HepG2 (cell line): ENCODE measurements around the gene TSACC. TPM values are rescaled to one million over a fixed set of nuclear protein-coding genes. Genes with fewer than 3 reads are reported as not detected.
A peak's percentile ranks its signal among the peaks of the same experiment; 100 is the strongest.

Experiments used
- ATF7-NPFF ChIP-seq: sonication (generic); formaldehyde crosslinking; IDR thresholded peaks from 2 replicates; pipeline ENCODE4 v1.8.1; 2023; ENCODE audit warnings: mild to moderate bottlenecking, low read depth, missing genetic modification reagents, moderate library complexity
- IKZF4 ChIP-seq: sonication (generic); formaldehyde crosslinking; IDR thresholded peaks from 2 replicates; pipeline ENCODE4 v1.5.1; 2020; ENCODE audit warnings: borderline replicate concordance, mild to moderate bottlenecking, low read depth, missing genetic modification reagents; ENCODE audit errors: not compliant biosample characterization
- JUN ChIP-seq: sonication (generic); formaldehyde crosslinking; IDR thresholded peaks from 2 replicates; pipeline ENCODE4 v1.4.0; 2020; ENCODE audit warnings: mild to moderate bottlenecking, missing genetic modification reagents
- KAT8 ChIP-seq: IDR thresholded peaks from 2 replicates; pipeline ENCODE4 v1.6.1; 2016; ENCODE audit warnings: missing genetic modification reagents, missing compliant biosample characterization
- MXD3 ChIP-seq: IDR thresholded peaks from 2 replicates; pipeline ENCODE4 v1.6.1; 2016; ENCODE audit warnings: mild to moderate bottlenecking, missing biosample characterization, missing genetic modification reagents
- RXRB ChIP-seq: IDR thresholded peaks from 2 replicates; pipeline ENCODE4 v1.6.1; 2016; ENCODE audit warnings: borderline replicate concordance, missing genetic modification reagents, missing compliant biosample characterization
- SPEN ChIP-seq: sonication (generic); formaldehyde crosslinking; IDR thresholded peaks from 2 replicates; pipeline ENCODE4 v1.5.1; 2020; ENCODE audit warnings: low read depth, mild to moderate bottlenecking, missing genetic modification reagents
- TFE3 ChIP-seq: IDR thresholded peaks from 2 replicates; pipeline ENCODE4 v1.6.1; 2016
- TMF1 ChIP-seq: sonication (generic); formaldehyde crosslinking; IDR thresholded peaks from 2 replicates; pipeline ENCODE4 v1.8.1; 2022; ENCODE audit warnings: low read depth, missing genetic modification reagents
- ZFP36 ChIP-seq: fragments of 150-350 bp; IDR thresholded peaks from 2 replicates; pipeline ENCODE4 v1.6.1; 2018; ENCODE audit warnings: borderline replicate concordance, low read length, low read depth; ENCODE audit not compliant: partially characterized antibody
- ZKSCAN8 ChIP-seq: IDR thresholded peaks from 2 replicates; pipeline ENCODE4 v1.6.1; 2016; ENCODE audit warnings: borderline replicate concordance, missing genetic modification reagents, missing compliant biosample characterization
- ZMYM2 ChIP-seq: sonication (generic); formaldehyde crosslinking; IDR thresholded peaks from 2 replicates; pipeline ENCODE4 v1.8.0; 2022; ENCODE audit warnings: mild to moderate bottlenecking, missing genetic modification reagents
- ZNF337 ChIP-seq: sonication (generic); formaldehyde crosslinking; IDR thresholded peaks from 2 replicates; pipeline ENCODE4 v1.5.1; 2020; ENCODE audit warnings: missing genetic modification reagents, low read depth, mild to moderate bottlenecking, borderline replicate concordance
- ZNF468 ChIP-seq: sonication (generic); formaldehyde crosslinking; IDR thresholded peaks from 2 replicates; pipeline ENCODE4 v1.8.0; 2022; ENCODE audit warnings: mild to moderate bottlenecking, moderate library complexity, missing genetic modification reagents
- ZNF558 ChIP-seq: sonication (generic); formaldehyde crosslinking; IDR thresholded peaks from 2 replicates; pipeline ENCODE4 v1.9.0; 2022; ENCODE audit warnings: mild to moderate bottlenecking, missing genetic modification reagents, borderline replicate concordance
- ZNF562 ChIP-seq: sonication (generic); formaldehyde crosslinking; IDR thresholded peaks from 2 replicates; pipeline ENCODE4 v1.8.0; 2022; ENCODE audit warnings: missing genetic modification reagents, borderline replicate concordance
- ZNF569 ChIP-seq: sonication (generic); formaldehyde crosslinking; IDR thresholded peaks from 2 replicates; pipeline ENCODE4 v1.5.0; 2020; ENCODE audit warnings: mild to moderate bottlenecking, missing genetic modification reagents, moderate library complexity, borderline replicate concordance
- ZNF598 ChIP-seq: sonication (generic); formaldehyde crosslinking; IDR thresholded peaks from 2 replicates; pipeline ENCODE4 v1.5.1; 2020; ENCODE audit warnings: mild to moderate bottlenecking, missing genetic modification reagents, borderline replicate concordance
- ZNF772 ChIP-seq: sonication (generic); formaldehyde crosslinking; IDR thresholded peaks from 2 replicates; pipeline ENCODE4 v1.5.0; 2020; ENCODE audit warnings: mild to moderate bottlenecking, missing genetic modification reagents
- ZNF790 ChIP-seq: sonication (generic); formaldehyde crosslinking; IDR thresholded peaks from 2 replicates; pipeline ENCODE4 v1.8.0; 2022; ENCODE audit warnings: missing genetic modification reagents, mild to moderate bottlenecking, borderline replicate concordance
- ZSCAN22 ChIP-seq: sonication (generic); formaldehyde crosslinking; IDR thresholded peaks from 2 replicates; pipeline ENCODE4 v1.4.0; 2020; ENCODE audit warnings: mild to moderate bottlenecking, missing genetic modification reagents
- polyA plus RNA-seq, 8 experiments: library from polyadenylated mRNA; depleted of rRNA in 3 of 8; stranded (reverse) in 7 of 8; unstranded in 1 of 8; fragments of >200 nt; fragmentation: Illumina TruSeq in 4 of 8; extraction: Trizol in 4 of 8; gene quantifications; 2 replicates each; pipeline versions ENCODE4 v1.2.1 to v1.2.3, GENCODE V29; 2011 to 2016; ENCODE audit warnings: low read depth in 4 of 8, missing spikeins in 1 of 8, mixed read lengths in 1 of 8; ENCODE audit not compliant: insufficient read depth in 1 of 8
- total RNA-seq, 5 experiments: library from RNA; depleted of rRNA; stranded (reverse); fragments of >200 nt; fragmentation: Illumina TruSeq; extraction: Trizol; gene quantifications; 2 replicates each; pipeline ENCODE4 v1.2.3, GENCODE V29; 2016; ENCODE audit warnings: low read depth in 1 of 5
- TF ChIP-seq, protein P1 (sequence below): sonication (generic); formaldehyde crosslinking; conservative IDR thresholded peaks from 2 replicates; pipeline ENCODE4 v1.4.0; 2020; ENCODE audit warnings: mild to moderate bottlenecking, missing genetic modification reagents, moderate library complexity
- TF ChIP-seq, protein P2 (sequence below): IDR thresholded peaks from 2 replicates; pipeline ENCODE4 v1.6.1; 2016; ENCODE audit warnings: low read depth, control low read depth

Gene TSACC
- total and polyA plus RNA-seq, 2 of the 13 experiments (the other 11 are each of a cell fraction or from before 2014, with no cell fraction given) = 1.5 to 2.6 TPM

GRCh38 chr1:156372265-156372586 lies 33.9 kb downstream of the TSACC start (continued):
- TF ChIP-seq ZNF558 (CRISPR knock-in tag) = no peak
- peak; percentile 7 for TF ChIP-seq IKZF4
- TF ChIP-seq ZNF562 (CRISPR knock-in tag) = no peak
- no peak for TF ChIP-seq ZFP36
- TF ChIP-seq TMF1 = no peak
- no peak for TF ChIP-seq ZSCAN22 (CRISPR knock-in tag)
- TF ChIP-seq ZNF569 (CRISPR knock-in tag) = no peak
- TF ChIP-seq ZNF337 (CRISPR knock-in tag) = no peak
- peak; percentile 15; the same call in 1 of the 2 replicates for TF ChIP-seq JUN
- TF ChIP-seq, protein P1, sequence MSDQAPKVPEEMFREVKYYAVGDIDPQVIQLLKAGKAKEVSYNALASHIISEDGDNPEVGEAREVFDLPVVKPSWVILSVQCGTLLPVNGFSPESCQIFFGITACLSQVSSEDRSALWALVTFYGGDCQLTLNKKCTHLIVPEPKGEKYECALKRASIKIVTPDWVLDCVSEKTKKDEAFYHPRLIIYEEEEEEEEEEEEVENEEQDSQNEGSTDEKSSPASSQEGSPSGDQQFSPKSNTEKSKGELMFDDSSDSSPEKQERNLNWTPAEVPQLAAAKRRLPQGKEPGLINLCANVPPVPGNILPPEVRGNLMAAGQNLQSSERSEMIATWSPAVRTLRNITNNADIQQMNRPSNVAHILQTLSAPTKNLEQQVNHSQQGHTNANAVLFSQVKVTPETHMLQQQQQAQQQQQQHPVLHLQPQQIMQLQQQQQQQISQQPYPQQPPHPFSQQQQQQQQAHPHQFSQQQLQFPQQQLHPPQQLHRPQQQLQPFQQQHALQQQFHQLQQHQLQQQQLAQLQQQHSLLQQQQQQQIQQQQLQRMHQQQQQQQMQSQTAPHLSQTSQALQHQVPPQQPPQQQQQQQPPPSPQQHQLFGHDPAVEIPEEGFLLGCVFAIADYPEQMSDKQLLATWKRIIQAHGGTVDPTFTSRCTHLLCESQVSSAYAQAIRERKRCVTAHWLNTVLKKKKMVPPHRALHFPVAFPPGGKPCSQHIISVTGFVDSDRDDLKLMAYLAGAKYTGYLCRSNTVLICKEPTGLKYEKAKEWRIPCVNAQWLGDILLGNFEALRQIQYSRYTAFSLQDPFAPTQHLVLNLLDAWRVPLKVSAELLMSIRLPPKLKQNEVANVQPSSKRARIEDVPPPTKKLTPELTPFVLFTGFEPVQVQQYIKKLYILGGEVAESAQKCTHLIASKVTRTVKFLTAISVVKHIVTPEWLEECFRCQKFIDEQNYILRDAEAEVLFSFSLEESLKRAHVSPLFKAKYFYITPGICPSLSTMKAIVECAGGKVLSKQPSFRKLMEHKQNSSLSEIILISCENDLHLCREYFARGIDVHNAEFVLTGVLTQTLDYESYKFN (CRISPR knock-in tag) = no peak
- no peak for TF ChIP-seq RXRB (CRISPR knock-in tag)
- TF ChIP-seq ZMYM2 (CRISPR knock-in tag) = no peak
- no peak for TF ChIP-seq ZNF790
- TF ChIP-seq ZKSCAN8 (CRISPR knock-in tag) = no peak
- TF ChIP-seq ATF7-NPFF (CRISPR knock-in tag) = peak; percentile 0; the same call in 1 of the 2 replicates
- no peak for TF ChIP-seq ZNF598
- peak; percentile 7; the same call in 1 of the 2 replicates for TF ChIP-seq KAT8 (CRISPR knock-in tag)
- TF ChIP-seq SPEN = no peak
- no peak for TF ChIP-seq MXD3 (CRISPR knock-in tag)
- TF ChIP-seq TFE3 = no peak
- no peak for TF ChIP-seq ZNF468 (CRISPR knock-in tag)
- TF ChIP-seq, protein P2, sequence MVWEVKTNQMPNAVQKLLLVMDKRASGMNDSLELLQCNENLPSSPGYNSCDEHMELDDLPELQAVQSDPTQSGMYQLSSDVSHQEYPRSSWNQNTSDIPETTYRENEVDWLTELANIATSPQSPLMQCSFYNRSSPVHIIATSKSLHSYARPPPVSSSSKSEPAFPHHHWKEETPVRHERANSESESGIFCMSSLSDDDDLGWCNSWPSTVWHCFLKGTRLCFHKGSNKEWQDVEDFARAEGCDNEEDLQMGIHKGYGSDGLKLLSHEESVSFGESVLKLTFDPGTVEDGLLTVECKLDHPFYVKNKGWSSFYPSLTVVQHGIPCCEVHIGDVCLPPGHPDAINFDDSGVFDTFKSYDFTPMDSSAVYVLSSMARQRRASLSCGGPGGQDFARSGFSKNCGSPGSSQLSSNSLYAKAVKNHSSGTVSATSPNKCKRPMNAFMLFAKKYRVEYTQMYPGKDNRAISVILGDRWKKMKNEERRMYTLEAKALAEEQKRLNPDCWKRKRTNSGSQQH = no peak
- no peak for TF ChIP-seq ZNF772
